Activated naive CD4-positive, alpha-beta T cell treated with anti-CD3 and anti-CD28 coated beads, Interleukin-2, amount 10 ng/mL, durations not matched to agents 7 days and 5 days (primary cell): Measurements from ENCODE around the gene MGME1.

Experiments used
- CTCF ChIA-PET: fragments of 350-600 bp; sonication (Branson Sonifier 250); formaldehyde crosslinking; loops from one replicate; lab custom pipeline; 2021; ENCODE audit warnings: antibody characterized with exemption; lab: Charles Lee
- DNase-seq: peaks from one replicate; pipeline ENCODE4 v3.0.0-alpha.2; 2020
- H3K27ac Mint-ChIP-seq: one replicate; pipeline ENCODE4 v1.8.0; 2021; ENCODE audit warnings: mild to moderate bottlenecking, moderate library complexity, mixed read lengths
- H3K27me3 Mint-ChIP-seq: one replicate; pipeline ENCODE4 v1.8.0; 2021; ENCODE audit warnings: mild to moderate bottlenecking, mixed read lengths
- H3K36me3 Mint-ChIP-seq: one replicate; pipeline ENCODE4 v1.8.0; 2021; ENCODE audit warnings: mixed read lengths
- H3K4me1 Mint-ChIP-seq: one replicate; pipeline ENCODE4 v1.8.0; 2021; ENCODE audit warnings: mixed read lengths
- H3K4me3 Mint-ChIP-seq: one replicate; pipeline ENCODE4 v1.8.0; 2021; ENCODE audit warnings: mild to moderate bottlenecking, moderate library complexity, mixed read lengths
- H3K9me3 Mint-ChIP-seq: one replicate; pipeline ENCODE4 v1.8.0; 2021; ENCODE audit warnings: mixed read lengths

MGME1 gene

GRCh38 chr20:17999566-17999965 lies 30.7 kb downstream of the MGME1 start:
- no peak overlapping the region for H3K4me3 Mint-ChIP-seq
- H3K36me3 Mint-ChIP-seq, result no peaks in the 10 kb centered on the region
- CTCF ChIA-PET, result no interaction called here
- H3K27me3 Mint-ChIP-seq, result peaks cover 22% of the 10 kb centered on the region
- no peak for DNase-seq
- H3K9me3 Mint-ChIP-seq, result no peaks in the 10 kb centered on the region
- no peak overlapping the region for H3K27ac Mint-ChIP-seq
- peaks cover 19% of the 10 kb centered on the region for H3K4me1 Mint-ChIP-seq

- Mint-ChIP-seq H3K4me1 (peaks cover 9% of the 10 kb centered on the region), H3K4me3 (no peak overlapping the region), H3K36me3 (no peaks in the 10 kb centered on the region), H3K9me3 (no peaks in the 10 kb centered on the region), H3K27ac (no peak overlapping the region), H3K27me3 (peaks cover 28% of the 10 kb centered on the region)
- CTCF ChIA-PET, result interaction anchor here (0.7 kb wide), 1 partner anchor 277 kb away, joined by 3 read pairs; no protein-coding TSS in a partner anchor
- no peak for DNase-seq
Measured at GRCh38 chr20:18001131-18001921, 32.5 kb downstream of the MGME1 start.

- Mint-ChIP-seq H3K4me1 (no peaks in the 10 kb centered on the region), H3K27me3 (peaks cover 12% of the 10 kb centered on the region), H3K4me3 (no peak overlapping the region), H3K27ac (no peak overlapping the region), H3K9me3 (no peaks in the 10 kb centered on the region), H3K36me3 (no peaks in the 10 kb centered on the region)
- CTCF ChIA-PET, result no interaction called here
- no peak for DNase-seq
Measured at GRCh38 chr20:18003897-18004296, 35.1 kb downstream of the MGME1 start.

- CTCF ChIA-PET, result no interaction called here
- Mint-ChIP-seq H3K36me3 (no peaks in the 10 kb centered on the region), H3K27ac (no peak overlapping the region), H3K27me3 (peaks cover 12% of the 10 kb centered on the region), H3K4me1 (no peaks in the 10 kb centered on the region), H3K9me3 (no peaks in the 10 kb centered on the region), H3K4me3 (no peak overlapping the region)
- no peak for DNase-seq
Measured at GRCh38 chr20:18004384-18005031, 35.7 kb downstream of the MGME1 start.

- CTCF ChIA-PET, result no interaction called here
- H3K4me1 Mint-ChIP-seq, result no peaks in the 10 kb centered on the region
- no peak for DNase-seq
- H3K9me3 Mint-ChIP-seq, result no peaks in the 10 kb centered on the region
- H3K27me3 Mint-ChIP-seq, result peaks cover 12% of the 10 kb centered on the region
- H3K27ac Mint-ChIP-seq, result no peak overlapping the region
- no peak overlapping the region for H3K4me3 Mint-ChIP-seq
- no peaks in the 10 kb centered on the region for H3K36me3 Mint-ChIP-seq
Measured at GRCh38 chr20:18005170-18005989, 36.6 kb downstream of the MGME1 start.

- H3K9me3 Mint-ChIP-seq, result no peaks in the 10 kb centered on the region
- no peak overlapping the region for H3K27ac Mint-ChIP-seq
- CTCF ChIA-PET, result no interaction called here
- H3K4me3 Mint-ChIP-seq, result no peak overlapping the region
- H3K27me3 Mint-ChIP-seq, result peaks cover 12% of the 10 kb centered on the region
- H3K4me1 Mint-ChIP-seq, result no peaks in the 10 kb centered on the region
- no peaks in the 10 kb centered on the region for H3K36me3 Mint-ChIP-seq
- DNase-seq, result no peak
Measured at GRCh38 chr20:18005990-18006364, 37.2 kb downstream of the MGME1 start.

- Mint-ChIP-seq H3K36me3 (no peaks in the 10 kb centered on the region), H3K27me3 (peaks cover 5% of the 10 kb centered on the region), H3K4me1 (no peaks in the 10 kb centered on the region), H3K4me3 (no peak overlapping the region), H3K9me3 (no peaks in the 10 kb centered on the region), H3K27ac (no peak overlapping the region)
- DNase-seq, result no peak
- CTCF ChIA-PET, result no interaction called here
Measured at GRCh38 chr20:18006684-18007083, 37.9 kb downstream of the MGME1 start.

- CTCF ChIA-PET, result no interaction called here
- Mint-ChIP-seq H3K27me3 (peaks cover 5% of the 10 kb centered on the region), H3K4me1 (no peaks in the 10 kb centered on the region), H3K4me3 (no peak overlapping the region), H3K27ac (no peak overlapping the region), H3K36me3 (no peaks in the 10 kb centered on the region), H3K9me3 (no peaks in the 10 kb centered on the region)
- DNase-seq, result no peak
Measured at GRCh38 chr20:18007534-18008292, 38.9 kb downstream of the MGME1 start.

- Mint-ChIP-seq H3K9me3 (no peaks in the 10 kb centered on the region), H3K4me3 (no peak overlapping the region), H3K4me1 (no peaks in the 10 kb centered on the region), H3K27ac (no peak overlapping the region), H3K27me3 (peaks cover 5% of the 10 kb centered on the region), H3K36me3 (no peaks in the 10 kb centered on the region)
- no peak for DNase-seq
- CTCF ChIA-PET, result no interaction called here
Measured at GRCh38 chr20:18009116-18009515, 40.3 kb downstream of the MGME1 start.

GRCh38 chr20:18011482-18011881 lies 42.7 kb downstream of the MGME1 start:
- H3K4me1 Mint-ChIP-seq, result no peaks in the 10 kb centered on the region
- no peaks in the 10 kb centered on the region for H3K9me3 Mint-ChIP-seq
- no peak overlapping the region for H3K27ac Mint-ChIP-seq
- CTCF ChIA-PET, result no interaction called here
- no peaks in the 10 kb centered on the region for H3K27me3 Mint-ChIP-seq
- H3K36me3 Mint-ChIP-seq, result no peaks in the 10 kb centered on the region
- no peak for DNase-seq
- H3K4me3 Mint-ChIP-seq, result no peak overlapping the region

- Mint-ChIP-seq H3K9me3 (no peaks in the 10 kb centered on the region), H3K27me3 (no peaks in the 10 kb centered on the region), H3K4me3 (no peak overlapping the region), H3K27ac (no peak overlapping the region), H3K36me3 (no peaks in the 10 kb centered on the region), H3K4me1 (no peaks in the 10 kb centered on the region)
- CTCF ChIA-PET, result no interaction called here
- DNase-seq, result no peak
Measured at GRCh38 chr20:18011951-18012645, 43.3 kb downstream of the MGME1 start.

GRCh38 chr20:18012901-18013300 lies 44.1 kb downstream of the MGME1 start:
- no peaks in the 10 kb centered on the region for H3K27me3 Mint-ChIP-seq
- no peak overlapping the region for H3K4me3 Mint-ChIP-seq
- no peaks in the 10 kb centered on the region for H3K4me1 Mint-ChIP-seq
- H3K27ac Mint-ChIP-seq, result no peak overlapping the region
- no peaks in the 10 kb centered on the region for H3K9me3 Mint-ChIP-seq
- CTCF ChIA-PET, result no interaction called here
- DNase-seq, result no peak
- H3K36me3 Mint-ChIP-seq, result no peaks in the 10 kb centered on the region

- CTCF ChIA-PET, result no interaction called here
- Mint-ChIP-seq H3K36me3 (no peaks in the 10 kb centered on the region), H3K4me1 (no peaks in the 10 kb centered on the region), H3K27ac (no peak overlapping the region), H3K9me3 (no peaks in the 10 kb centered on the region), H3K4me3 (no peak overlapping the region), H3K27me3 (peaks cover 10% of the 10 kb centered on the region)
- DNase-seq, result no peak
Measured at GRCh38 chr20:18014411-18014810, 45.6 kb downstream of the MGME1 start.
